ENCODE results near the gene MRPL10.

DNA sequence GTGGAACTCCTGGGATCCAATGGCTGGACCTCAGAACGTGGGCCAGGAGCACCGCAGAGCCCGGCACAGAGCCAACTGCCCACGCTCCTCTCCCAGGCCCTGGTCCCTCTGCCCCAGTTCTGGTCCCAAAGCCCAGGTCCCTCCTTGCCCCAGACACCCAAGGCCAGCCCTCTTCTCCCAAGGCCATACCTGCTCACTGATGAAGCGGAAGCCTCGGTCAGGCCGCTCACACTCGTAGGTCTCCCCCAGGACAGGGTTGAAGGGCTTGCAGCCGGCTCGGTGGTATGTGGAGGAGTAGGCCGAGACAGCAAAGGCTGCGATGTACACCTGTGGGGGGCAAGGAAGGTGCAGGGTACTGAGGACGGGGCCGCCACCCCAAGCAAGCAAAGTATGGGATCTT is 18.3 kb downstream of the MRPL10 start:
- TF ChIP-seq, protein P1, sequence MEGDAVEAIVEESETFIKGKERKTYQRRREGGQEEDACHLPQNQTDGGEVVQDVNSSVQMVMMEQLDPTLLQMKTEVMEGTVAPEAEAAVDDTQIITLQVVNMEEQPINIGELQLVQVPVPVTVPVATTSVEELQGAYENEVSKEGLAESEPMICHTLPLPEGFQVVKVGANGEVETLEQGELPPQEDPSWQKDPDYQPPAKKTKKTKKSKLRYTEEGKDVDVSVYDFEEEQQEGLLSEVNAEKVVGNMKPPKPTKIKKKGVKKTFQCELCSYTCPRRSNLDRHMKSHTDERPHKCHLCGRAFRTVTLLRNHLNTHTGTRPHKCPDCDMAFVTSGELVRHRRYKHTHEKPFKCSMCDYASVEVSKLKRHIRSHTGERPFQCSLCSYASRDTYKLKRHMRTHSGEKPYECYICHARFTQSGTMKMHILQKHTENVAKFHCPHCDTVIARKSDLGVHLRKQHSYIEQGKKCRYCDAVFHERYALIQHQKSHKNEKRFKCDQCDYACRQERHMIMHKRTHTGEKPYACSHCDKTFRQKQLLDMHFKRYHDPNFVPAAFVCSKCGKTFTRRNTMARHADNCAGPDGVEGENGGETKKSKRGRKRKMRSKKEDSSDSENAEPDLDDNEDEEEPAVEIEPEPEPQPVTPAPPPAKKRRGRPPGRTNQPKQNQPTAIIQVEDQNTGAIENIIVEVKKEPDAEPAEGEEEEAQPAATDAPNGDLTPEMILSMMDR (IDR thresholded peaks at IDR 0.05), result no peak
- TF ChIP-seq POLR2A (IDR thresholded peaks at IDR 0.05) (no peak), EP300 (IDR thresholded peaks at IDR 0.05) (no peak), POLR2AphosphoS5 (IDR thresholded peaks at IDR 0.05) (no peak)
